Measurements from ENCODE around the gene NFIX. TPM values are rescaled to one million over a fixed set of nuclear protein-coding genes. Genes with fewer than 3 reads are reported as not detected.
A peak's percentile ranks its signal among the peaks of the same experiment; 100 is the strongest.

NFIX gene
- total RNA-seq, 2 donors from 2014 or later: 70.9 to 73.8 TPM

DNA sequence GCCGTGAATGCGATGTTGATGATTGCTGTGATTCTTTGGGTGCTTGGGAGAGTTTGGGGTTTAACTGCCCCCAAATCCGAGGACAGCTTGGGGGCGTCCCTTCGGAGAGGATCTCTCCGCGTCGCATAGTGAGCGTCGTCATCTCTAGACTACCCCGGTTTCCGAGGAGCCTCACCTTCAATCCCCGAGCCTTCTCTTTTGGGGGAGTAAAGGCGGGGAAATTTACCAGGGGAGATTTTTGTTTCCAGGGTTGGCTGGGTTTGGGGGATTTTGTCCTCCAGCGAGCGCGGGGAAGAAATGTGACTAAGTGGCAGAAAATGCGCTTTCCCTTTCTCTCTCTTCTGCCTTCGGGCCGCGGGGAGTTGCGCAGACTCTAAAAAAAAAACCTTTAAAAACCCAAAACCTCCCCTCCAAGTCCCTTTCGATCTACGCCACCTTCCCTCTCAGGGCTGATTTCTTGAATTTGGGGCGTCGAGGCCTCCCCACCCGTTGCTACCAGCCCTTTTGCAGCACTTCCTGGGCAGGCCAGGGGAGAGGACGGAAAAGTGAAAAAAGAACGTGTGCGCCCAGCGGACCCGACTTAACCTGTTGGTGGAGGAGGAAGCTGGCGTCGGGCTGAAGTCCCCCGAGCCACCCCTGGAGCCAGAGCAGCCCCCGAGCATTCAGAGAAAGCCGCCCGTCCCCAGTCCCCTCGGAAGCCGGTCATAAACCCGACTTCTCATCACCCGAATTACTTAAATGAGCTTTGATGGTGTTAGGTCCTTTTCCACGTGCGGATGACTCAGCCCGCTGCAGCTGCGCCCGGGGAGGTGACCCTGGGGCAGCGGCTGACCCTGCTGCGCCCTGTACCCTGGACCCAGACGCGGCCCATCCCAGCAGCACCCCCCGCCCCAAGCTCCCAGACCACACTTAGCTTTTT is 17.7 kb downstream of the NFIX start:
- intact Hi-C loops (cut with DNase I): no loop called here
- peak overlapping the region; percentile 44 to 66 for H3K9ac ChIP-seq (ENCODE audit: low read depth in 2 of 2, low read length in 2 of 2)
- no peaks in the 10 kb centered on the region for H3K27me3 ChIP-seq
- DNase-seq: peak; percentile 85
- H3K9me3 ChIP-seq: no peaks in the 10 kb centered on the region
- peaks cover 3% of the 10 kb centered on the region for H3K4me1 ChIP-seq
- H3K36me3 ChIP-seq: no peaks in the 10 kb centered on the region
- TF ChIP-seq, protein P1, sequence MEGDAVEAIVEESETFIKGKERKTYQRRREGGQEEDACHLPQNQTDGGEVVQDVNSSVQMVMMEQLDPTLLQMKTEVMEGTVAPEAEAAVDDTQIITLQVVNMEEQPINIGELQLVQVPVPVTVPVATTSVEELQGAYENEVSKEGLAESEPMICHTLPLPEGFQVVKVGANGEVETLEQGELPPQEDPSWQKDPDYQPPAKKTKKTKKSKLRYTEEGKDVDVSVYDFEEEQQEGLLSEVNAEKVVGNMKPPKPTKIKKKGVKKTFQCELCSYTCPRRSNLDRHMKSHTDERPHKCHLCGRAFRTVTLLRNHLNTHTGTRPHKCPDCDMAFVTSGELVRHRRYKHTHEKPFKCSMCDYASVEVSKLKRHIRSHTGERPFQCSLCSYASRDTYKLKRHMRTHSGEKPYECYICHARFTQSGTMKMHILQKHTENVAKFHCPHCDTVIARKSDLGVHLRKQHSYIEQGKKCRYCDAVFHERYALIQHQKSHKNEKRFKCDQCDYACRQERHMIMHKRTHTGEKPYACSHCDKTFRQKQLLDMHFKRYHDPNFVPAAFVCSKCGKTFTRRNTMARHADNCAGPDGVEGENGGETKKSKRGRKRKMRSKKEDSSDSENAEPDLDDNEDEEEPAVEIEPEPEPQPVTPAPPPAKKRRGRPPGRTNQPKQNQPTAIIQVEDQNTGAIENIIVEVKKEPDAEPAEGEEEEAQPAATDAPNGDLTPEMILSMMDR (IDR thresholded peaks at IDR 0.05): no peak
- H3K27ac ChIP-seq: peak overlapping the region; percentile 73
- peak overlapping the region; percentile 19 for H3K4me3 ChIP-seq

DNA sequence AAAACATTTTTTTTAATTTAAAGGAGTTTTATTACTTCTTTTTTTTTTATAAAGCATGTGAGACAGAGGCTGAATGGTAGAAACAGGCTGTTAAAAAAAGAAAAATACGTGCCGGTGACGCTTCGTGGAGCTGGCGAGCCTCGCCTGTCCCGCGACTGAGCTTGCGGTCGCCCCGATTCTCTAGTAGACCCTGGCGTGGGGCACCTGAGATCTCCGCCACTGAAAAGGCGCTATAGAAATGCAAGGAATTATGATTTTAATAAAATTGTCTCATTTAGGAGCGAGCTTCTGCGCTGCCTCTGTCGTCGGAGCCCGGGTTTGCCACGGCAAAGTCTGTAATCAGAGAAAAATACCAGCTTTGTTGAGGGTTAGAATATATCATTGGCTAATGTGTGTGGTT is 18.4 kb downstream of the NFIX start:
- Histone ChIP-seq H3K9ac (ENCODE audit: low read depth in 2 of 2, low read length in 2 of 2) (peak overlapping the region in 1 of 2 donors; percentile 32), H3K27ac (peak overlapping the region; percentile 73), H3K4me1 (peaks cover 3% of the 10 kb centered on the region), H3K36me3 (no peaks in the 10 kb centered on the region), H3K9me3 (no peaks in the 10 kb centered on the region), H3K4me3 (no peak overlapping the region), H3K27me3 (no peaks in the 10 kb centered on the region)
- no peak for DNase-seq
- TF ChIP-seq, protein P1 (IDR thresholded peaks at IDR 0.05): no peak
- intact Hi-C loops (cut with DNase I): no loop called here

DNA sequence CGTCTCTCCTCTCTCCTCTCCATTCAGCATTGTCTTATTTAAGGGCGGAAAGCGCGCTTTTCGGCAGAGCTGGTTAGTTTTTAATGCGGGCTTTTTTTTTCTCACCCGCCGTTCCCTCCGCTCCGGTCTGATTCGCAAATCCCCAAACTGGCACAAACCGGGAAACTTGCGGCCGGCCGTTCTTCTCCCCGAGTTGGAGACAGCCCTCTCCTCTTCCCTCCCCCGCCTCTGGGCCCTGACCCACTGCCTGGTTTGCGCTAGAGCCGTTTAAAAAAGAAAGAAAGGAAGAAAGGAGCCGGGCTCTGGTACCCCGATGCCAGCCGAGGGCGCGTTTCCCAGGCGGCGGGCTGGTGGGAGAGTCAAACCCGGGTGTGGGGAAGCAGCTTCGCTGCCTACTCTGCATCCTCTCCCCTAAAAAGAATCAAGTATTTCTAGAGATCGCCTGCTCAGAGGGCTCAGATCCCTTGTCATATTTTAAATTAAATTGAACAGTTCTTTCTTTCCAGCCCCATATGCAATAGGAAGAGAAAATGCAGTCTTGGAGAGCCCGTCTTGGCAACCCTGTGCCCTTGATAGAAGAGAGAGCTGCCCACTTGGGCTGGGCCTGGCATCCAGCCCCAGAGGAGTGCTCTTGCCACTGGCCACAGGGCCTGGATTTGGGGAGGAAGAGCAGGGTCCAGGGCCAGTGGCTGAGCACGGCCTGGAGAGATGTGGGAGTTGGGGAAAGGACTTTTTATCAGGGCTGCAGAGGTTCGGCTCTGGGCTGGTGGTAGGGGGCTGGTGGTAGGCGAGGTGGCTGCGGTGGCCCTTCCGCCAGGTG is 19.0 kb downstream of the NFIX start:
- Histone ChIP-seq H3K36me3 (no peaks in the 10 kb centered on the region), H3K27ac (peak overlapping the region; percentile 40), H3K9me3 (no peaks in the 10 kb centered on the region), H3K9ac (ENCODE audit: low read depth in 2 of 2, low read length in 2 of 2) (peak overlapping the region in 1 of 2 donors; percentile 32), H3K27me3 (no peaks in the 10 kb centered on the region), H3K4me3 (no peak overlapping the region), H3K4me1 (peaks cover 3% of the 10 kb centered on the region)
- intact Hi-C loops (cut with DNase I): no loop called here
- DNase-seq: no peak
- TF ChIP-seq, protein P1 (IDR thresholded peaks at IDR 0.05): no peak

DNA sequence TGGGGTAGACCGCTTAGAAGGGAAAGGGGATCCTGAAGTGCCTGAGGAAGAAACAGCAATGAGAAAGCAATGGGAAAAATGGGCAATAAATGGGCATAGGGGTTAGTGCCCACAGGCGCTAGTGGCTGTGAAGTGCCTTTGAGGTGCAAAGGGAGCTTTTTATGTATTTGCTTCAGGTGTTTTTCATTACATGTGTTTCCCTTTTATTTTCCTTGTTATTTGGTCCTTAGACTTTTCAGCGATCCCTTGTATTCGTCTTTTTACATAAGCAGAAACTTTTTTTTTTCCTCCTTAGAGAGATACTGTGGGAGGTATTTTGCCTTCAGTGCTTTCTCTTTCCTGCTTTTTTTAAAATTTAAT is 19.6 kb downstream of the NFIX start:
- H3K36me3 ChIP-seq: no peaks in the 10 kb centered on the region
- no peaks in the 10 kb centered on the region for H3K9me3 ChIP-seq
- peak overlapping the region in 1 of 2 donors; percentile 32 for H3K9ac ChIP-seq (ENCODE audit: low read depth in 2 of 2, low read length in 2 of 2)
- TF ChIP-seq, protein P1 (IDR thresholded peaks at IDR 0.05): no peak
- H3K27ac ChIP-seq: peak overlapping the region; percentile 40
- H3K4me1 ChIP-seq: peaks cover 3% of the 10 kb centered on the region
- DNase-seq: no peak
- H3K27me3 ChIP-seq: no peaks in the 10 kb centered on the region
- intact Hi-C loops (cut with DNase I): no loop called here
- no peak overlapping the region for H3K4me3 ChIP-seq

DNA sequence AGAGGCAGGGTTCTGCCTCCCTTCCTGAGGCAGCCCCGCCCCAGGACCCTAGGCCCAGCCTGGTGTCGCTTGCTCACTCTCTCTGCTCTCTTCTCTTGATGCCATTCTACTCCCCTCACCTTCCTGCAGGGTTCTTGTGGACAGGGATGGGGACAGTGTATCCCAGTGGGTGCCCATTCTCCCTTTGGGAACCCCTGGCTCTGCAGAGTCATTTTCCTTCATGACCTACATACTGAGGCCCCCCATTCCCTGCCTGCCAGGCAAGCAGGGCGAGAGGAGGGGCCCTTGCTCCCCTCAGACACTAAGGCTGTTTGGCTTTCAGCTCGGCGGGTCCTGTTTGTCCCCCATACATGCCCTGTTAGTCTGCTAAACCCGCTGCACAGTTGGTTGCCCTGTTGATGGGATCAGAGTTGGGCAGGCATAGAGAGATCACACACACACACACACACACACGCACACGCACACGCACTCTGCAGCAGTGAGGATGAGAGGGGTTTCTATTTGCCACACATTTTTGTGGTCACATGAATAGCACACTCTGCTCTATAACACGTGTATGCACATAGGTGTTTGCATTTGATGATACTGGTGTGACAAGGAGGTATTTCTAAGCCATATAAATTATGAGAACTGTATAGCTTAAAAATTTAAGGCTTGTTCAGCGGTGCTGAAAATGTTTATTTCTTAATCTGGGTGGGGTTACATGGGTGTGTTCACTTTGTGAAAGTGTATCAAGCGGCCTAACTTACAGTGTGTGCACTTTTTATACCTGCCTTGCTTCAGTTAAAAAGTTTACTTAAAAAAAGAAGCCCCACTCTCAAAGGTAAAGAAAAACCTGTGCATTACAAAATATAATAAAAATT is 20.3 kb downstream of the NFIX start:
- no peaks in the 10 kb centered on the region for H3K36me3 ChIP-seq
- no peaks in the 10 kb centered on the region for H3K27me3 ChIP-seq
- TF ChIP-seq, protein P1 (IDR thresholded peaks at IDR 0.05): no peak
- no peak overlapping the region for H3K4me3 ChIP-seq
- no peak for DNase-seq
- peak overlapping the region in 1 of 2 donors; percentile 8 for H3K9ac ChIP-seq (ENCODE audit: low read depth in 2 of 2, low read length in 2 of 2)
- H3K9me3 ChIP-seq: no peaks in the 10 kb centered on the region
- intact Hi-C loops (cut with DNase I): no loop called here
- H3K27ac ChIP-seq: peak overlapping the region; percentile 40
- H3K4me1 ChIP-seq: peaks cover 3% of the 10 kb centered on the region

Data from colonic mucosa (tissue), 4 donors.